K562 (cell line): Measurements from ENCODE around the gene TALDO1.

Experiments
- RERE ChIP-seq: sonication (generic); formaldehyde crosslinking; IDR thresholded peaks from 2 replicates; pipeline ENCODE4 v1.8.0; 2023; ENCODE audit warnings: missing genetic modification reagents, mild to moderate bottlenecking, borderline replicate concordance
- ZZZ3 ChIP-seq: fragments of 450-650 bp; IDR thresholded peaks from 2 replicates; pipeline ENCODE4 v1.6.1; 2016; ENCODE audit warnings: antibody characterized with exemption, mild to moderate bottlenecking, moderate library complexity

GRCh38 chr11:776561-777287, 29.5 kb downstream of the TALDO1 start:
- no peak for TF ChIP-seq RERE (CRISPR knock-in tag)
- TF ChIP-seq ZZZ3 = no peak
